HG03159 (cell line): Measurements from ENCODE around the gene CLMP.
"Not testable (repeated sequence)": the region's sequence is repeated elsewhere in the genome, so short reads cannot be mapped to it uniquely, and the experiment has no call there.

ENCODE experiments used
- ATAC-seq: cut with Tn5 transposase; IDR thresholded peaks from one replicate; pipeline ENCODE4 v1.9.1; 2021; ENCODE audit warnings: mild to moderate bottlenecking, moderate library complexity; ENCODE audit not compliant: unreplicated experiment

The CLMP gene

GRCh38 chr11:123088896-123089295 is 106.2 kb downstream of the CLMP start:
- ATAC-seq: not testable (repeated sequence)

GRCh38 chr11:123087657-123088056 is 107.4 kb downstream of the CLMP start:
- ATAC-seq: peak; percentile 86

GRCh38 chr11:123086305-123086704 is 108.7 kb downstream of the CLMP start:
- ATAC-seq: no peak

DNA sequence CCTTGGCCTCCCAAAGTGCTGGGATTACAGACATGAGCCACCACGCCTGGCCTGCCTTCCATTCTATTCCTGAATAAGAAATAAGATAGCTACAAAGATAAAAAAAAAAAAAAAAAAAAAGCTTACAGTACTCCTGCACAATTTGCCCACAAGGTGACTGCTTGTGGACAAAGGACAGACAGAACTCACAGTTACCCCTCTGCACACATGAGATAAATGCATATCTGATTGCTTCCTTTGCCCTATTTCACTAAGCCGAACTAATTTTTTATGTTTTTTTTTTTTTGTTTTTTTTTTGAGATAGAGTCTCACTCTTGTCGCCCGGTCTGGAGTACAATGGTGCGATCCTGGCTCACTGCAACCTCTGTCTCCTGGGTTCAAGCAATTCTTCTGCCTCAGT is 109.6 kb downstream of the CLMP start:
- ATAC-seq: no peak

DNA sequence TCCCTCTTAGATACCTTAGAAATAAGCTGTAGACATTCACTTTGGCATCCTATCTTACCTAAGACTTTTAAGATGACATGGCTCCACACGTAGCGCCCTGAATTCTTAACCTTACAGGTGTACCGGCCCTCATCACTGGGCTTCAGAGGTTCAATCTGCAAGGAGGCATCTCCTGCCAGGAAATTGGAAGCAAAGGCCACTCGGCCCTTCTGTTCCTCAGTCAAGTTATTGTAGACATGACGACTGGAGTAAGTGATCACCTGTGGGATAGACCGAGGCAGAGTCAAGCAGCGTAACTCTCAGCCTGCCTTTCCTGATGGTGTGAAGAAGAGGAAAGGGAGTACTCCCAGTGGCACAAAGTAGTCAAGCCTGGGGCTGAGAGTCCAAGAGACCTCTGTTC is 110.6 kb downstream of the CLMP start:
- no peak for ATAC-seq

DNA sequence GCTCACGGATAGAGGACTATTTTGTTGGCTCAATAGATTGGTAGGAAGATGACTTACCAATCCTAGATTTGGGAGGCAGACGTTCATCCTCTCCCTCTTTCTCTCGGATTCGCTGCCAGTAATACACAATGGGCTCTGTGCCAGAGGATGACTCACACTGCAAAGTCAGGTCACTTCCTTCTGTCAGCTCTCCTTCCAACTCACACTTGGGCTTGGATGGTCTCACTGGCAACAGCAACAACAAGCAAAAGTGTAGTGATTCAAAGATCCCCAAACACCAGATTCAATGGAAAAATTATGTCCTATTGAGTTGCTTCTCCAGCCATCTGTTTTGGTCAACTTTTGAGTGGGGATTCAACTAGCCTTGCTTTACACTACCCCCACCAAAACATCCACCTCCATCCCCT is 111.4 kb downstream of the CLMP start:
- ATAC-seq: no peak

- no peak for ATAC-seq
Measured at GRCh38 chr11:123082977-123083376, 112.1 kb downstream of the CLMP start.

- no peak for ATAC-seq
Measured at GRCh38 chr11:123080015-123080414, 115.0 kb downstream of the CLMP start.

DNA sequence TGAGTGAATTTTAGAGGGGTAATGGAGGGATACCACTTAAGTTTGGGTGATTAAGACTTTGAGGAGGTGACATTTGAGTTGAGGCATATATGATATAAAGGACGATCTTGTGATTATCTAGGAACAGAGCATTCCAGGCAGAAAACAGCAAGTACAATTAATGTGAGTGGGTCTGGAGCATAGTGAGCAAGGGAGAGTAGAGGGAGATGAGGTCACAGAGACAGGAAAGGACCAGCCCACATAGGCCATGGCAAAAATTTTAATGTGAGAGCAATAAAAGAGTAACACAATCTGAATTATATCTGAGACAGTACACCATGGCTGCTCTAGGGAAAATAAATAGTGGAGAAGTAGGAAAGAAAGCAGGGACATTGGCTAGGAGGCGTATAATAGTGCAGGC is 118.6 kb downstream of the CLMP start:
- no peak for ATAC-seq

DNA sequence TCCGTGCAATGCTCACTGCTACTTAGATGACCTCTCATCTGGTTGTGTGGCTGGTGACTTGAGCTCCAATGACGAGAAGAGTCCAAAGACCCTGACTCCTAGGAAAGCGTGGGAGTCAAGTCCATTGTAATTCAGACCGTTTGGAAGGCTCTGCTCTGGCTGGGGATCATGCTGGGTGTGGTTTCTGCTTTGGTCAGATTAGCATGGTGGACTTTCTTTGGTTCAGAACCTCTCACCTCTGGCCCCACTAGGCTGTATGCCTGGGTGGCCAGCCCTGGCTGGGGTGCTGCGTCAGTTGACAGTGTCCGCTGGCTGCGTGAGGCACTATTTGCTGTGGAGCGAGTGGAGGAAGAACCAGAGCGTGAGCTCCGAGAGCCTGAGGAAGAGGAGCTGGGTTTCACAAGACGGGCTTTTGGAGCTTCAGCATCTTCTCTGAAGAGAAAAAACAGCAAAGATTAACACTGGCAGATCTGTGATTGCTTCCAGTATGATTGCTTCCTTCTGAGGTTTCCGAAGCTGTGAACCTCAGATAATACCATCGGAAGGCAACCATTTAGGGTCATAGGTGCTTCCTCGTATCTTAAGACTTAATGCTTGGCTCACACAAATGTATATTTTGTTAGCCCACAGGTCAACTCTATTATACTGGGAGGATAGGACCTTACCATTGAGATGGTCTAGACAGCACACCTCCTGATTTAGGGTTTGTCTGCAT is 121.5 kb downstream of the CLMP start:
- no peak for ATAC-seq

DNA sequence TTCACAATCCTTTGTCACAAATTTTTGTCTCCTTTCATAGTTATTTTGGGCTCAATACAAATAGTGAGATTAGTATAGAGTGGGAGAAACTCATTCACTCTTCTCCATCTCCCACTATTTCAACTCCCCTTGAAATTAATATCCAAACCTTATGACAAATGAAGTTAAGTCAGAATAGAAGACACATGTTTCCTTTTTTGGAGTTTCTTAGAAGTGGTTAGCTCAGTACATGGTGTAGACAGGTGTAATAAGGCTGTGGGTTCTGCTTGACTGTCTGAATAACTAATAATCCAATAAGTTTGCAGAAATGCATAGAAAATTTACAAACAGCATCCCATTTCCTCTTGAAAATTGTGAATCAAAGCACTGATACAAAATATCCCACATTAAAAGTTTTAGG is 122.3 kb downstream of the CLMP start:
- no peak for ATAC-seq

DNA sequence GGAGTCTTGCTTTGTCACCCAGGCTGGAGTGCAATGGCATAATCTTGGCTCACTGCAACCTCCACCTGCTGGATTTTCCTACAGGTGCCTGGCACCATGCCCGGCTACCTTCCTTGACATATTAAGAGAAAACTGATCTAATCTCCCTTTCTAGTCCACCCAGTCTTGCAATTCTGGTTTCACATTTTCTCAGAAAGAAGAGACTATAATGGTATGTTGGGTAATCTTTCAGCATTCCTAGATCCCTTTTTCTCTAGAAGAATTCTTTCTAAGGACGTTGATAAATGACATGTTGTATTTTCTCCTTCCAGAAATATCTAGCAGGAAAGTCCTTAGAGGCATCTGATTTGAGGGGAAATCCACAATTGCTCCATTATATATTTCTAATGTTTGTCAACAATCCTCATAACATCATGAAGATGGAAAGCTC is 122.7 kb downstream of the CLMP start:
- ATAC-seq: no peak

- peak; percentile 65 for ATAC-seq
Measured at GRCh38 chr11:123069908-123070821, 124.9 kb downstream of the CLMP start.

GRCh38 chr11:123065621-123066020 is 129.4 kb downstream of the CLMP start:
- ATAC-seq: no peak

DNA sequence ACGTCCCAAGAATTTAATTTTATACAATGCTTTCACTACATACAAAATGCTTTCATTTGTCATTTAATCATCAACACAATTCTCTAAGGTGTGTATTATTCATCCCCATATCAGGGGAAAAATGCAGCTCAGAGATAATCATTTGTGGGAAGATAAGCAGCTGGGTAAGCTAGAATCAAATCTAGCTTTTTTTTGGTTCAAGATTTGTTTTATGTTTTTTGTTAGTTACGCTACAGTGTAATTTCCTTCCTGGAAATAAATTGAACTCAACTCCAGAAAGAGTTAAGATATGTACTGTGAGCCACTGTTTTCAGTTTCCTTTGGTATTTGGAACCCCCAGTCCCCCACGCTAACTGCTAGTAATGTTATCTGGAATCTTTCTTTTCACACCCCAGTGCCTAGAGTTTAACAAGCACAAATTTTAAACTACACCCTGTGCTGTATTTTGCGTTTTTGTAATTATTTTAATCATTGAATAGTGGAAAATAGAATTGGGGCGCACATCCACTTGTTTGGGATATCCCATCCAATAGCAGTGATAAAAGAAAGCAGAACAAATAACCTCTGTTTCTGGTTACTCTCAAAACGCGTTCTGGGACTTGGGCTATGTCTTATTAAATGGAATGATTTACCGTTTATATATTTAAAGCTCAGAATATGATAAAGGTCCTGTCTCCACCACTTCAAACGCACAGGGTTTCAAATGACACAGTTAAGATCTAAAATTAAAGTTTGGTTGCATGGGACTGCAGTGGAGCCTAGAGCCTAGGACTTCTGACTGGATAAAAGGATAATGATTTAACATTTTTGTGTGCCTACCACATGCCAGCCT is 131.0 kb downstream of the CLMP start:
- ATAC-seq: no peak

DNA sequence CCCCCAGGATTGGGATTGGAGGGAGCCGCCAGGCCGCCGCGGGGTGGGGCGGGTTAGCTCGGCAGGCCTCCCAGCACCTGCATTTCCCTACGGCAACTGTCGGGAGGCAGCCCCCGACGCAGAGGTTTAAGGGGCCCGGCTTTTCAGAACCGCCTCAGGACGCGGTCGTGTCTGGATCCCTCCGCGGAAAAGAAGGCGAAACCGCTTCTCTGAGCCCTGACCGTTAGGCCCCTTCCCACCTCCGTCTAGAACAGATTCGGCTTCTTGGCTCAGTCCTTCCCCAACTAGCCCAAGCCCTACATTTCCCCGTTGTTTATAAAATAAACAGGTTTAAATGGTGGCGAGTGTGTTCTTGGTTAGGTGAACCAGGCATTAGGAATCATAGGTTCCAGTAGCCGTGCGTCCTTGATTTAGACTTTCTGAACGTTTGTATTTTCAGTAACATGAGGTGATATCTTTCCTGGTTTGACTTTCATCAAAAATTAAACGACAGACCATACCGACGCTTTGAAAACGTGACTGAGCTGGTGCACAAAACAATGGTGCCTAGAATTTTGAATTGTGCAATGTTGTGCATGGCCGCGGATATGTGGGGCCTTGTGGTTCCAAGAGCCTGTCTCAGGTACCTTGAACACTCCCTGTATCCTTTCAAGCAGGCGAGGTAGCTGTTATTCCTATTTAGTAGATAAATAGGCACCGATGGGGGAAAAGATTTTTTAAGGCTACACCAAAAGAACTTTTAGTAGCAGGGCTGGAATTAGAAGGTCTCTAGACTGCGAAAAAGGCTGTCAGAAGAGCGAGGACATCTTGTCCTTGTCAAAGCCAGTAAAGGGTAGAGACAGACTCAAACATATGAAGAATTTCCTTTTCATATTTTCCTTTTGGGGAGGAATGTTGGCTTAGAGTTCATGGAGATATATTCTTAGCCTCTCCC is 131.9 kb downstream of the CLMP start:
- peak; percentile 2 for ATAC-seq

DNA sequence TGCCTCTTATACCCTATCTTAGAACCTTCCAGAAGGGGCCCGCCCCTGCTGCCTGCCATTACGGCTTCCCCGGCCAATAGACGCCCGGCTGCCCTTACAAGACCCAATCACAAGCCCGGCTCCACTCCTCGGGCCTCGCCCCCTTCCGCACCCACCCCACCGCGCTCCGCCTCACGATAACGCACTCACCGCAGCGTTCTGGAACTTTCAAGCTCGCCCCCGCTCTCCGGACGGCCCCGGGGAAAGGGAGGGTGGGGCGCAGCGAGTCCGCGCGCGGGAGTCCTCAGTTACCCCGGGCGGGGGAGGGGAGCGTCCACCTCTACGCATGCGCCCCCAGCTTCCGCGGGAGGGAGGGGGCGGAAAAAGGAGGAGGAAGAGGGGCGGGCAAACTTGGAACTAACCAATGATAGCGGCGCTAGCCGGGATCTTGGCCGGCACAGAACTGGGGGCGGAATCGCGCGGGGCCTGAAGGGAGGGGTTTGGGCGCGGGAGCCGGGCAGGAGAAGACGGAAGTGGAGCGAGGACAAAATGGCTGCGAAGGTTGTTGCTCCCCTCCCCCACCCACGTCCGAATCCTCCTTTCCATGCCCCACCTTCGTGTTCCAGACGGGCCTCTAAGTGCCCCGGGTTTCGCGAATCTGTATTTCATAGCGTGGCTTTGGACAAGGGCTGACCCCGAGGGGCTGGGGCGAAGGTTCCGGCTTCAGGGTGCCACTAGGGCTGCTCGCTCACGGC is 132.7 kb downstream of the CLMP start:
- peak; percentile 86 for ATAC-seq

- peak; percentile 18 for ATAC-seq
Measured at GRCh38 chr11:123061403-123062157, 133.5 kb downstream of the CLMP start, which contains the start of gene HSPA8. Gene HSPA8 (minus strand): TSS chr11:123062136. CDS start chr11:123061324, 812 bp downstream.
